Ramos (cell line): ENCODE data around the gene FSCN2.
"Not testable (repeated sequence)": the region's sequence is repeated elsewhere in the genome, so short reads cannot be mapped to it uniquely, and the experiment has no call there.

Source experiments
- in situ Hi-C: fragments of 300-500 bp; cut with MboI; formaldehyde crosslinking; loops from one replicate; pipeline ENCODE4 v1.14.3; 2022; ENCODE audit warnings: low sequenced_read_pairs; ENCODE audit not compliant: unreplicated experiment

FSCN2 gene

GRCh38 chr17:81522491-81523401 is 5.4 kb upstream of the FSCN2 start:
- in situ Hi-C loops = no loop called here

DNA sequence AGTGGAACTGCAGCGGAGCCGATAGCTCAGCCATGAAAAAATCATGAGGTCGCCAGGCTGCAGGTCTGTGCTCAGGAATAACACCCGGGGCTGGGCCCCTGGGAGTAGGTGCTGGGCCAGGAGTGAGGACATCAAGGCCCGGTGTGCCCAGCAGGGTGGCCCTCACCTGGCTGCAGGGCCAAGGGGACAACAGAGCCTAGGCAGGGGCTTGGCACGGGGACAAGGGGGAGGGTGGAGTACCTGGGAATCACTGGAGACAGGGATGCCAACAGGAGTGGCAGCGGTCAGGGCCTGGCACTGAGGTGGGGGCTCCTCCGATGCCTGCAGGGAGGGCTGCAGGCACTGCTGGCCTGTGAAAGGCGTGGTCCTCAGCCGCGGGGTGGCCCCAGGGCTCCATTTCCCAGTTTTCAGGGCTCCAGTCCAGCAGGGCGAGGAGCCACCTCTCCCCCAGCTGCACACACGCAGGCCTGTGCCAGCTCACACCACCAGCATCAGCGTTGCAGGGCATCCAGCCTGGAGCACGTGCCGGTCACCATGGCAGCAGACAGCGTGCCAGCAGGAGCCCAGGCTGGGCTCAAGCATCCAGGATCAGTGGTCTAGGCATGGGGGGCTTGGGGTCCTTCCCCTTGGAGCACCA is 4.7 kb upstream of the FSCN2 start:
- in situ Hi-C loops = no loop called here

DNA sequence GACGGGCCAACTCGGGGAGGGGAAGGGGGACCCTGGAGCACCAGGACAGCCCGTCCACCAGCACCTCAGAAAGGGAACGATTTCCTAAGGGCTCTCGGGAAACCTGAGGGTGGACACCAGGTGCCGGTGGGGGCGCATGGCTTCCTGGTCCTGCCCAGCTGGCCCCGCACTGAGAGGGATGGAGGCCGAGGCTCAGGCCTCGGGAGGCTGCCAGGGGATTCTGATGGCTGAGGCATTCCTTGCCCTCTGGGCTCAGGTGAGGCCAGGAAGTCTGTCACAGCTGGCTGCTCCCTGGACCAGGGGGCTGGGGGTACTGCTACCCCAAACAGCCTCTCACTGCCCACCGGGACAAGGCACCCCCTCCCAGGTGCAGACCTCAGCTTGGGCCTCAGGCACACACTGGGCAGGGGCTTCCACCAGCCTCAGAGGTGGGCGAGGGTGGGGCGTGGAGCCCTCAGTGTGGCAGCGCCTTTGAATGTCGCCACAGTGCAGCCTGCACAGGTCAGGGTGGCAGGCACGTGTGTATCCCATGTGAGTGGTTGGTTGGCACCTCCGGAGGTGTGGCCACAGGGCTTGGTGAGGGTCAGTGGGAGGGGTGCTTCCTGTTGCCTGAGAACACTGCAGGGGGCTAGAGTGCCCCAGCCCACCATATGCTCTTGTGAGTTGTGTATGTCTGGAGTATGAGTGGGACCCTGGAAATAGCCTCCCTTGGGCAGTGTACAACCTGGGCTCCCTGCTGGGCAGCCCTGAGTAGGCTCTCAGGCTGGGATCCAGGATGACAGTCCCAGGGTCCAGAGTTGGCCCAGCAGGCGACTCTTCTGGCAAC is 3.9 kb upstream of the FSCN2 start:
- in situ Hi-C loops = no loop called here

DNA sequence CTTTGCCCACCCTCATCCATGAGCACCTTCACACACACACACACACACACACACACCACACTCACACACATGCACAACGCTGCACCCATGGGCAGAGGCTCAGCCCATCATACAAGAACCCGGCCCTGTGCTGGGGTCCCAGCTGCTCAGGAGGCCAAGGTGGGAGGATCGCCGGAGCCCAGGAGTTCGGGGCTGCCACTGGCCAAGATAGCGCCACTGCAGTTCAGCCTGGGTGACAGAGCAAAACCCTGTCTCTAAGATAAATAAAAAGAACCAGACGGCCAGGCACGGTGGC is 3.4 kb upstream of the FSCN2 start:
- in situ Hi-C loops = no loop called here

DNA sequence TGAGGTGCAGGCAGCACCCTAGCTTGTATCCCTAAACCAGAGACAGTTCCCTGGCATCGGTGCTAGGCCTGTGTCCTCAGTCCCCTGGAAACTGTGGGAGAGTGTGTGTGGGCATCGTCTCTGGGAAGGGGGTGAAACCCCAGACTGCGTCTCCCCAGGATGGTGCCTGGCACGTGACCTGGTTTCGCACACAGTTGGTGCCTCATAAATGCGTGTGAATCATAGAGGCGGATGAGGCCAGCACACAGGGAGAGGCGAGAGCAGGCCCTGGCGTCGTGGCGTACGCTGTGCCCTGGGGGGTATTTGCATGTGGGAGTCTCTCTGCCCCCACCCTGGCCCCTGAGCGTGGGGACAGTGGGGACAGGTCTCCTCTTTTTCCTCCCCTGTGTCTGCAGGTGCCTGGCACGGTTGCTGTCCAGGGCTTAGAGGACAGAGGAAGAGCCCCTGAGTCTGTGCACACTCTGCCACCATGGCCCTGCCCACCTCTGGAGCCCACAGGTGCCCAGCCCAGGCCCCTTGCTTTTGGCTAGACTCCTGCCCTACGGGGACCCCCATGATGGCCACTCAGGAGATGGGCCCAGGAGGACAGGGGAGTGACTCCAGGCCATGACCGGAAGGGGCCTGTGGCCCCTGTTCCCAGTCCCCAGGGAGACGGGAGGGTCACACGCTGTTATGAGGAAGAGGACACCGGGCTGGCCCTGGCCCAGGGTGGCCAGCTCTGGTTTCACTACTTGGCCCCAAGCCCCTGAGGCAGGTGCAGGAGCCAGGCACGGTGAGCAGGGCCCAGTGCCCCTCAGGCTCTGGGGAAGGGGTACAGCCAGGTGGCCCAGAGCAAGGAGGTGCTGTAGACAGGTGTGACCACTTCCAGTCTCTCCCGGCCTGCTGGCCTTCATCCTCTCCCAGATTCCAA is 1.3 kb upstream of the FSCN2 start:
- in situ Hi-C loops = no loop called here

GRCh38 chr17:81528384-81528650 is 140 bp downstream of the FSCN2 start:
- in situ Hi-C loops = no loop called here

- in situ Hi-C loops = no loop called here
These were observed 667 bp downstream of the FSCN2 start for GRCh38 chr17:81528651-81529436.

DNA sequence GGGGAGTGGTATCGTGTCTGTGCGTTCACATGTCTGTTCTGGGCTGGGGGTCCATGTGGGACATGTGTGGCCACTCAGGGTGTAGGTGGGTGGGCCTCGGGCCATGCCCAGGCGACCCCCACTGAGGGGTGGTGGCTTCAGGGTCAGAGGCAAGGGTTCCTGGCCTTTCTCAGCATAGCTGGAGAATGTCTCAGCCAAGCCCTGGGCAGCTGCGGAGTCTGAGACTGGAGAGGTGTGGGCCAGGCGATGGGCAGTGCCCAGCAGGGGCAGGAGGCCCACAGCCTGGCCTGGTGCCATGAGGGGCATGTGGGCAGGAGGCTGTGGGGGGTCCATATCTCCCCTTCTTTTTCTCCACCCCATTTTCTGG is 1.2 kb downstream of the FSCN2 start:
- in situ Hi-C loops = no loop called here

DNA sequence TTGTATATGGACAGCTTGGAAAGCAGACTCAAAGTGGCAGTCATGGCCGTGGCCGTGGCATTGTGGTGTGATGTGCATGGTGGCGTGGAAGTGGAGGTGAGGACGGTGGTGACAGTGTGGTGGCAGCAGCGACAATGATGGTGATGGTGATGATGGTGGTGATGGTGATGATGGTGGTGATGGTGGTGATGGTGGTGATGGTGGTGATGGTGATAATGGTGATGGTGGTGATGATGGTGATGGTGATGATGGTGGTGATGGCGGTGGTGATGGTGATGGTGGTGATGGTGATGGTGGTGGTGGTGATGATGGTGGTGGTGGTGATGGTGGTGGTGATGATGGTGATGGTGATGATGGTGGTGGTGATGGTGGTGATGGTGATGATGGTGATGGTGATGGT is 2.8 kb downstream of the FSCN2 start:
- in situ Hi-C loops = not testable (repeated sequence)

DNA sequence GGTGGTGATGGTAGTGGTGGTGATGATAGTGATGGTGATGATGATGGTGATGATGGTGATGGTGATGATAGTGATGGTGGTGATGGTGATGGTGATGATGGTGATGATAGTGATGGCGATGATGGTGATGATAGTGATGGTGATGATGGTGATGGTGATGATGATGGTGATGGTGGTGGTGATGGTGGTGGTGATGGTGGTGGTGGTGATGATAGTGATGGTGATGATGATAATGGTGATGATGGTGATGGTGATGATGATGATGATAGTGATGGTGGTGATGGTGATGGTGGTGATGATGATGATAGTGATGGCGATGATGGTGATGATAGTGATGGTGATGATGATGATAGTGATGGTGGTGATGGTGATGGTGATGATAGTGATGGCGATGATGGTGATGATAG is 3.8 kb downstream of the FSCN2 start:
- in situ Hi-C loops = not testable (repeated sequence)

- in situ Hi-C loops = no loop called here
These were observed 4.5 kb downstream of the FSCN2 start for GRCh38 chr17:81532490-81533287.

GRCh38 chr17:81533339-81534141 is 5.4 kb downstream of the FSCN2 start:
- in situ Hi-C loops = no loop called here

- in situ Hi-C loops = no loop called here
These were observed 6.2 kb downstream of the FSCN2 start for GRCh38 chr17:81534157-81535006.

GRCh38 chr17:81535007-81535328 is 6.8 kb downstream of the FSCN2 start:
- in situ Hi-C loops = no loop called here

DNA sequence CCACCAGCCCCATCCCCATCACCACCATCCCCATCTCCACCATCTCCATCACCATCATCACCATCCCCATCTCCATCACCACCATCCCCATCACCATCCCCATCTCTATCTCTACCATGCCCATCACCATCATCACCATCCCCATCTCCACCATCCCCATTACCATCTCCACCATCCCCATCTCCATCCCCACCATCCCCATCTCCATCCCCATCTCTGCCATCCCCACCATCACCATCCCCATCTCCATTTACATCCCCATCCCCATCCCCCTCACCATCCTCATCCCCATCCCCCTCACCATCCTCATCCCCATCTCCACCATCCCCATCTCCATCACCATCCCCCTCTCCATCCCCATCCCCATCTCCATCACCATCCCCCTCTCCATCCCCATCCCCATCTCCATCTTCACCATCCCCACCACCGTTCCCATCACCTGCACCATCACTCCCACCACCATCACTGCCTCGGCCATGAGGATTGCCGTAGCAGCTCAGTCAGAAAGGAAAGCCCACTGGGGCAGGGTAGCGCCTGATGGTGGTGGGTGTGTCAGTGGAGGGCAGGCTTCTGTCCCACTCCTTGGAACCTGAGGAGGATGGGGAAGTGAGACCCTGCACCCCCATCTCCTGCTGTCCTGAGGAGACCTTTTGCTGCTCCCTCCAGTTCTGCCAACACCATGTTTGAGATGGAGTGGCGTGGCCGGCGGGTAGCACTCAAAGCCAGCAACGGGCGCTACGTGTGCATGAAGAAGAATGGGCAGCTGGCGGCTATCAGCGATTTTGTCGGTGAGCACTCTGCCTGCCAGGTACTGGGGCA is 7.5 kb downstream of the FSCN2 start:
- in situ Hi-C loops = no loop called here
